ENCODE data around the gene MYEOV.
A peak's percentile ranks its signal among the peaks of the same experiment; 100 is the strongest.

The MYEOV gene

DNA sequence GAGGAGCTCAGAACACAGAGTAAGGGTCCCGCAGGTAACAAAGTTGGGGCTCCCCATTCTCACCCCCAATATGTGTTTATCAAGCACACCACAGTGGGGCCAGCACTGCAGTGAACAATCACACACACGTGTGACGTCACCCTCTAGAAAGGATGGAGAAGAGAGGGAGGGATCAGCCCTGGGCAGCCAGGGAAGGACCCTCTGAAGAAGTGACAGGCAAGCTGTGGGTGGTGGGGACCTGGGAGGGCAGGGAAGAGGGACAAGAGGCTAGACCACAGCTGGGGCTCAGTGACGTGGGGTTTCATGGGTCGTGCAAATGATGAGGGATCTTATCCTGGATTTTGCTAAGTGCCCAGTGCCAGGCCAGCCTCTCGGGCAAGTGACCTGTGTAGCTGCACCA lies 28.7 kb upstream of the MYEOV start:
- Histone ChIP-seq H3K36me3 (ENCODE audit: control insufficient read depth in 2 of 2, insufficient read depth in 2 of 2, low read length in 2 of 2) (no peaks in the 10 kb centered on the region), H3K4me1 (ENCODE audit: control insufficient read depth in 2 of 2, insufficient read depth in 2 of 2, low read length in 2 of 2) (no peaks in the 10 kb centered on the region), H3K4me3 (ENCODE audit: low read length in 2 of 2) (no peak overlapping the region)

DNA sequence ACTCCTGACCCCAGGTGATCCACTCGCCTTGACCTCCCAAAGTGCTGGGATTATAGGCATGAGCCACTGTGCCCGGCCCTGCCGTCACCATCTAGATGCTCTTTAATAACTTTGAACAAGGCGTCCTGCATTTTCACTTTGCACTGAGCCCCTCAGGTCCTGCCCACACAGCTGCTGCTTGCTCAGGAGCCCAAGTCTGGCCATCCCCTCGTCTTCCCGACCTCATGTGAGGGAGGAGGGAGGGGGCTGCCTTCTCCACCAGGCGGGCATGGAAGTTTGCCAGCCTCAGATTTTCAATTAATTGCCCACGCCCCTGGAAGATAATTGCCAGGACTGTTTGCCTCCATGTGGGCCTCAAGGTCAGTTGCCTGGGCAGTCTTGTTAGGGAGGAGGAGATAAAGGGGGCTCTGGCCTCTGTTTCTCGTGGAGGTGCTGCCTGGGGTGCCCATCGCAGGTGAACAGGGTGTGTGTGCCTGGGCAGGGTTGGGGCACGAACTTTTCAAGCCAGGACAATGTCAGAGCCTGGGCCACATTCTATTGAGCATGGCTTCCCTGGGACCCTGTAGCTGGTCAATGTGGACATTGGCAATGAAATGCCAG lies 27.9 kb upstream of the MYEOV start:
- H3K9me3 ChIP-seq (ENCODE audit: control insufficient read depth in 2 of 2, low read length in 2 of 2) = no peaks in the 10 kb centered on the region
- no peaks in the 10 kb centered on the region for H3K36me3 ChIP-seq (ENCODE audit: control insufficient read depth in 2 of 2, insufficient read depth in 2 of 2, low read length in 2 of 2)

More for the DNA sequence above, 28.7 kb upstream of the MYEOV start:
- H3K9ac ChIP-seq (ENCODE audit: low read depth in 1 of 2, low read length in 2 of 2) = no peak overlapping the region
- no peak overlapping the region for H3K27ac ChIP-seq (ENCODE audit: low read depth in 2 of 2, low read length in 2 of 2)
- no peaks in the 10 kb centered on the region for H3K9me3 ChIP-seq (ENCODE audit: control insufficient read depth in 2 of 2, low read length in 2 of 2)
- H3K27me3 ChIP-seq (ENCODE audit: control insufficient read depth in 2 of 2, insufficient read depth in 2 of 2, low read length in 2 of 2) = no peaks in the 10 kb centered on the region

DNA sequence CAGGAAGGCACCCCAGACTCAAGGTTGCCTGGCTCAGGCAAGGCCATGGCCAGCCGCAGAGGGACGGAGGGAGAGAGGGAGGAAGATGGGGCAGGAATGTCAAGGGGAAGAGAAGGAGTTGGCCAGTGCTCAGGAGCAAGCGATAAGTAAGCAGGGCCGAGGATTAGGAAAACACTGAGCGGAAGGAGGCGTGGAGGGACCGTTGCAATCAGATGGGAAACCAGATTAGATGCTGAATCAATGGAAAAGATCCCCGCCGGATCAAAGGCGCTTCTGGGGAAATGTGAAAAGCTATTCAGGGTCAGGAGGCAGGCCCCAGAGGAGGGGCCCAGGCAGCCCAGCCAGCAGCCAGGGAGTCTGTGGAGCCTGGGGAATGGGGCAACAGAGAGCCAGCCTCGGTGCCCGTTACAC lies 26.6 kb upstream of the MYEOV start:
- Histone ChIP-seq H3K4me3 (ENCODE audit: low read length in 2 of 2) (no peak overlapping the region), H3K9me3 (ENCODE audit: control insufficient read depth in 2 of 2, low read length in 2 of 2) (no peaks in the 10 kb centered on the region), H3K9ac (ENCODE audit: low read depth in 1 of 2, low read length in 2 of 2) (no peak overlapping the region), H3K27ac (ENCODE audit: low read depth in 2 of 2, low read length in 2 of 2) (no peak overlapping the region), H3K36me3 (ENCODE audit: control insufficient read depth in 2 of 2, insufficient read depth in 2 of 2, low read length in 2 of 2) (no peaks in the 10 kb centered on the region), H3K4me1 (ENCODE audit: control insufficient read depth in 2 of 2, insufficient read depth in 2 of 2, low read length in 2 of 2) (no peaks in the 10 kb centered on the region), H3K27me3 (ENCODE audit: control insufficient read depth in 2 of 2, insufficient read depth in 2 of 2, low read length in 2 of 2) (no peaks in the 10 kb centered on the region)

More for the DNA sequence above, 27.9 kb upstream of the MYEOV start:
- H3K27ac ChIP-seq (ENCODE audit: low read depth in 2 of 2, low read length in 2 of 2) = no peak overlapping the region
- H3K4me3 ChIP-seq (ENCODE audit: low read length in 2 of 2) = no peak overlapping the region
- no peaks in the 10 kb centered on the region for H3K27me3 ChIP-seq (ENCODE audit: control insufficient read depth in 2 of 2, insufficient read depth in 2 of 2, low read length in 2 of 2)
- no peaks in the 10 kb centered on the region for H3K4me1 ChIP-seq (ENCODE audit: control insufficient read depth in 2 of 2, insufficient read depth in 2 of 2, low read length in 2 of 2)
- H3K9ac ChIP-seq (ENCODE audit: low read depth in 1 of 2, low read length in 2 of 2) = no peak overlapping the region

DNA sequence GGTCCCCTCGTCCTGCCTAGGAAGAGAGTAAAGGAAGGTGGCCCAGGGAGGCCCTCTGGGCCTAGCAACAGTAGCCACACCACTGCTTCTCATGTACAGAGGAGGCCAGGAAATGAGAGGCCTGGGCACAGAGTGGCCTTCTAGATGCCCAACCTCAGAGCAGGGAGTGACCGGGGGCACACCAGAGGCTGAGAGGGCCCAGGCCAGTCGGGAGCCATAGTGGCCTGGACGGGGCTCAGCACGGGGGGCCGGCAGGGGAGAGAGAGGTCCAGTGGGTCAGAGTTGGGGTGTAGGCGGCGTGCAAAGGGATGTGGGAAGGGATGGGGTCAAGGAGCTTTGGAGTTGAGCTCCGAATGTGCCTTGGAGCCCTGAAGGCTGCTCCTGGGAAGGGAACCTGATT lies 25.0 kb upstream of the MYEOV start:
- Histone ChIP-seq H3K4me1 (ENCODE audit: control insufficient read depth in 2 of 2, insufficient read depth in 2 of 2, low read length in 2 of 2) (peaks cover 8 to 9% of the 10 kb centered on the region in 2 donors), H3K36me3 (ENCODE audit: control insufficient read depth in 2 of 2, insufficient read depth in 2 of 2, low read length in 2 of 2) (no peaks in the 10 kb centered on the region), H3K9me3 (ENCODE audit: control insufficient read depth in 2 of 2, low read length in 2 of 2) (no peaks in the 10 kb centered on the region), H3K4me3 (ENCODE audit: low read length in 2 of 2) (no peak overlapping the region), H3K9ac (ENCODE audit: low read depth in 1 of 2, low read length in 2 of 2) (no peak overlapping the region), H3K27ac (ENCODE audit: low read depth in 2 of 2, low read length in 2 of 2) (no peak overlapping the region), H3K27me3 (ENCODE audit: control insufficient read depth in 2 of 2, insufficient read depth in 2 of 2, low read length in 2 of 2) (no peaks in the 10 kb centered on the region)

DNA sequence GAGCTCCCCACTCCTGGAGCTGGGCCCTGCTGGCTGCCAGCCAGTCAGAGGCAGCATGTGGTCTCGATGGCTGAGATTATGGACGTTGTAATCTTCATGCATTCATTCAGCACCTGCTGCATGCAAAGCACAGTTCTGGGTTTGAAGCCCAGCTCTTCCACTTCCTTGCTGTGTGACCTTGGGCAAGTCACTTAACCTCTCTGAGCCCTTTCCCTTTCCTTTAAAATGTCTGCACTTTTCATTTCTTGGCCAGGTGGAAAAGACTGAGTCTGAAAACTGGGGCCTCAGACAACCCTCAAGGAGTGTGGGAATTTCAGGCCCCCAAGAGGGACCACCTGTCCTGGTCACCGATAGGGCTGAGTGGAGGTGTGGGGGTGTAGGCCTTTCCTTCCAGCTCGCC lies 24.6 kb upstream of the MYEOV start:
- Histone ChIP-seq H3K36me3 (ENCODE audit: control insufficient read depth in 2 of 2, insufficient read depth in 2 of 2, low read length in 2 of 2) (no peaks in the 10 kb centered on the region), H3K9ac (ENCODE audit: low read depth in 1 of 2, low read length in 2 of 2) (no peak overlapping the region), H3K4me3 (ENCODE audit: low read length in 2 of 2) (no peak overlapping the region), H3K27ac (ENCODE audit: low read depth in 2 of 2, low read length in 2 of 2) (no peak overlapping the region), H3K9me3 (ENCODE audit: control insufficient read depth in 2 of 2, low read length in 2 of 2) (no peaks in the 10 kb centered on the region), H3K4me1 (ENCODE audit: control insufficient read depth in 2 of 2, insufficient read depth in 2 of 2, low read length in 2 of 2) (peaks cover 12 to 14% of the 10 kb centered on the region in 2 donors), H3K27me3 (ENCODE audit: control insufficient read depth in 2 of 2, insufficient read depth in 2 of 2, low read length in 2 of 2) (no peaks in the 10 kb centered on the region)

DNA sequence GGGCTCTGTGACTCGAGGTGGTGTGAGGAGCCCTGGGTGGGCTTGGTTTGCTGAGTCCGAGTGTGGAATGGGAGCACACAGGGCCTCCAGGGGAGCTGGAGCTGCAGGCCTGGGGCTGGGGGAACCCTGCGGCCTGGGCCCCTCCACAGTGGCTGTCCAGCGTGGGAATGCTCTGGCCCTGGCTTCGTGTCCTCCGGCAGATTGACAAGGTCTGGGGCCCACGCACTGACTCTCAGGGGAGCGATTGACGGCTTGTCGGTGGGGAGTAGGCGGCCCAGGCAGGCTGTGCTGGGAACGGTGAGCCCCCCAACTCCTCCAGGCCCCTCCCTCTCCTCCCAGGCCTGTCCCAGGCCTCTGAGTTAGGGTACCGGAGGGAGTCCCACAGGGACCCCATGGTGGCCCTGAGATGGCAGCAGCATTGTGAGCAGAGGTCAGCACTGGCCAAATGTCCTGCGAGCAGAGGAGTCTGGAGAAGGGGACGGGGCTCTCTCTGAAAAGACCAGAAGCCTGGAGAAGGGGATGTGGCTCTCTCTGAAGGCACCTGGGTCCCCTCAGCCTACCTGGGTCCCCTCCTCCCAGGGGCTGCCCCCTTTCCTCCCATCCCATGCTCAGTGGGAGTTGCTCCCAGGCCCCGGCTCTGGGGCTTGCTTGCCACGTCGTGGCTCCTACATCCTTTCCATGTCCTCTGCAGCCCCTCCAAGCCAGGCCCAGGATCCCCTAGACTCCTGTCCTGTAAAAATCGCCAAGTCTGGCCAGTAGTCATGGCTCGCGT lies 23.8 kb upstream of the MYEOV start:
- no peaks in the 10 kb centered on the region for H3K36me3 ChIP-seq (ENCODE audit: control insufficient read depth in 2 of 2, insufficient read depth in 2 of 2, low read length in 2 of 2)
- H3K4me3 ChIP-seq (ENCODE audit: low read length in 2 of 2) = no peak overlapping the region
- H3K4me1 ChIP-seq (ENCODE audit: control insufficient read depth in 2 of 2, insufficient read depth in 2 of 2, low read length in 2 of 2) = peaks cover 13 to 20% of the 10 kb centered on the region in 2 donors
- no peak overlapping the region for H3K9ac ChIP-seq (ENCODE audit: low read depth in 1 of 2, low read length in 2 of 2)
- no peak overlapping the region for H3K27ac ChIP-seq (ENCODE audit: low read depth in 2 of 2, low read length in 2 of 2)
- H3K9me3 ChIP-seq (ENCODE audit: control insufficient read depth in 2 of 2, low read length in 2 of 2) = no peaks in the 10 kb centered on the region
- no peaks in the 10 kb centered on the region for H3K27me3 ChIP-seq (ENCODE audit: control insufficient read depth in 2 of 2, insufficient read depth in 2 of 2, low read length in 2 of 2)

DNA sequence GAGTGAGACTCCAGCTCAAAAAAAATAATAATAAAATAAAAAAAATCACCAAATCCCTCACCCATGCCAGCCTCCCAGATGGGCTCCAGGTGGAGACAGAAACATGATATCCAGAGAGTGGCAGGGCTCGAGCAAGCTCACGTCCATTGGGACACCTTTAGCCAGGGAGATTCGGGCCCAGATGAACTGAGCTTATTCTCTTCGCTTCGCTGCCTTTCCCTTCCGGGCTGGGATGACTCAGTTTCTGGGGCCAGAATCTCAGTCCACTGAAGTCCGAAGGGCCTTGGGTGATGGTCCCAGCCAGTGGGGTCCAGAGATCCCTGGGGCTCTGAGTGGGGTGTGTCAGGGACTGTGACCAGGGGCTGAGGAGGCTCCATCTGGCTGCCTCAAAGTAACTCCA lies 23.0 kb upstream of the MYEOV start:
- Histone ChIP-seq H3K9me3 (ENCODE audit: control insufficient read depth in 2 of 2, low read length in 2 of 2) (no peaks in the 10 kb centered on the region), H3K27ac (ENCODE audit: low read depth in 2 of 2, low read length in 2 of 2) (no peak overlapping the region)

DNA sequence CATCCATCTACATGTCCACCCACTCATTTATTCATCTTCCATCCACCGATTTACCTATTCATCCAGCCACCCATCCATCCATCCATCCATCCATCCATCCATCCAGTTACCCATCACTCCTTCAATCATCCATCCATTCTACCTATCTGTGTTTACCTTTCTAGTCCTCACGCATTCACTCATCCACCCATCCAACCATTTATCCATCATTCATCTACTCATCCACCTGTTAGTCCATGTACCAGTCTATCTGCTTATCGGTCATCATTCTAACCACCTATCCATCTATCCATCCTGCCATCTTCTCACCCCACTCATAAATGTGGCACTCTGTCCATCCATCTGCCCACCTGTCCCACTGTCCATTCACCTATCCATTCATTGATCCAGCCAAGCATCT lies 21.9 kb upstream of the MYEOV start:
- no peaks in the 10 kb centered on the region for H3K27me3 ChIP-seq (ENCODE audit: control insufficient read depth in 2 of 2, insufficient read depth in 2 of 2, low read length in 2 of 2)
- H3K4me3 ChIP-seq (ENCODE audit: low read length in 2 of 2) = no peak overlapping the region
- H3K9me3 ChIP-seq (ENCODE audit: control insufficient read depth in 2 of 2, low read length in 2 of 2) = no peaks in the 10 kb centered on the region
- H3K27ac ChIP-seq (ENCODE audit: low read depth in 2 of 2, low read length in 2 of 2) = no peak overlapping the region
- peaks cover 15 to 36% of the 10 kb centered on the region in 2 donors for H3K4me1 ChIP-seq (ENCODE audit: control insufficient read depth in 2 of 2, insufficient read depth in 2 of 2, low read length in 2 of 2)
- H3K36me3 ChIP-seq (ENCODE audit: control insufficient read depth in 2 of 2, insufficient read depth in 2 of 2, low read length in 2 of 2) = no peaks in the 10 kb centered on the region
- H3K9ac ChIP-seq (ENCODE audit: low read depth in 1 of 2, low read length in 2 of 2) = no peak overlapping the region

More for the DNA sequence above, 23.0 kb upstream of the MYEOV start:
- Histone ChIP-seq H3K27me3 (ENCODE audit: control insufficient read depth in 2 of 2, insufficient read depth in 2 of 2, low read length in 2 of 2) (no peaks in the 10 kb centered on the region), H3K36me3 (ENCODE audit: control insufficient read depth in 2 of 2, insufficient read depth in 2 of 2, low read length in 2 of 2) (no peaks in the 10 kb centered on the region), H3K9ac (ENCODE audit: low read depth in 1 of 2, low read length in 2 of 2) (no peak overlapping the region), H3K4me1 (ENCODE audit: control insufficient read depth in 2 of 2, insufficient read depth in 2 of 2, low read length in 2 of 2) (peaks cover 15 to 28% of the 10 kb centered on the region in 2 donors), H3K4me3 (ENCODE audit: low read length in 2 of 2) (no peak overlapping the region)

DNA sequence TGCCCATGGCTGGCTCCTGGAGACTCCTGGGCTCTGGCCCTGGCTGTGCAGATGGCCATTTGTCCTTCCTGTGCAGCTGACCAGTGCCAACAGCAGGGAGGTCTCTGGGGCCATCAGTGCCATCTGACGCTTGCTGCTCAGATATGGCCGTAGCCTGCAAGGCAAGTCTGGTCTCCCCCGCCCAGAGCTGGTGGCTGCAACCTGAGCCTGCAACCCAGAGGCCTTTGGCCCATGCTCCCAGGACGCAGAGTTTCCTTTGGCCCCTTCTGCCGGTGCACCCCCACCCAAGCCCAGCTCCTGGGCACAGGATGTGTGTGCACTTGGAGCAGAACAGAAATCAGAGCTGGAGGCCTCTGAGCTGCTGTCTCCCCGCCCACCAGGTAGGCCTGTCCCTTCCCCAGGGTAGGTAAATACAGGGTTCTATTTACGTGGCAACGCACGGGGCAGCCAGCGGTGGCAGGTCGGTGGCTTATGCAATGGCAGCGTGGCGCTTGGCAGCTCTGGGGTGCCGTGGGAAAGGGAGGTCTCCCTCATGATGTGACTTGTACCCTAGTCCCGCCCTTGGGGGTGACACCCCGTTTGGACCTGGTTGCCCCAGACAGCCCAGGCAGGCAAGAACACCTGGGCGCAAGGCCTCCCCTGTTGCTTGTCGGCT lies 21.0 kb upstream of the MYEOV start:
- no peaks in the 10 kb centered on the region for H3K9me3 ChIP-seq (ENCODE audit: control insufficient read depth in 2 of 2, low read length in 2 of 2)
- H3K4me1 ChIP-seq (ENCODE audit: control insufficient read depth in 2 of 2, insufficient read depth in 2 of 2, low read length in 2 of 2) = peaks cover 23 to 45% of the 10 kb centered on the region in 2 donors
- H3K36me3 ChIP-seq (ENCODE audit: control insufficient read depth in 2 of 2, insufficient read depth in 2 of 2, low read length in 2 of 2) = no peaks in the 10 kb centered on the region
- H3K27me3 ChIP-seq (ENCODE audit: control insufficient read depth in 2 of 2, insufficient read depth in 2 of 2, low read length in 2 of 2) = no peaks in the 10 kb centered on the region
- H3K27ac ChIP-seq (ENCODE audit: low read depth in 2 of 2, low read length in 2 of 2) = no peak overlapping the region
- no peak overlapping the region for H3K9ac ChIP-seq (ENCODE audit: low read depth in 1 of 2, low read length in 2 of 2)
- H3K4me3 ChIP-seq (ENCODE audit: low read length in 2 of 2) = no peak overlapping the region

DNA sequence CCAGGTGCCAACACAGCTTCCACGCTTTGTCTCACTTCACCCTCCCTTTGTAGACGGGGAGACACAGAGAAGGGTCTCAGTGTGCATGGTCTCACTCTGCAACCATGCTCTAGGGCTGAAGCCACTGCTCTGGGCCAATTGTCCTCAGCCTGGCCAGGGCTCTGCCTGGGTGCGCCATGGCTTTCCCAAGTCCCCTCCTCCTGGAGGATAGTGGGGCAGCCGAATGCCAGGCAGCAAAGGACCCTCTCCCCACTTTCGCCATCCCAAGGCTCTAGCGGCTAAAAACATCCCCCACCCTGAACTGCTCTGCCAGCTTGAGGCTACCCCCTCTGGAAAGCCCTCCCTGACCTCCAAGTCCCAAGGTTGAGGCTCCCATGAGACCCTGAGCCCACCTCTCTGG lies 20.4 kb upstream of the MYEOV start:
- Histone ChIP-seq H3K4me3 (ENCODE audit: low read length in 2 of 2) (no peak overlapping the region), H3K36me3 (ENCODE audit: control insufficient read depth in 2 of 2, insufficient read depth in 2 of 2, low read length in 2 of 2) (no peaks in the 10 kb centered on the region), H3K9ac (ENCODE audit: low read depth in 1 of 2, low read length in 2 of 2) (no peak overlapping the region), H3K4me1 (ENCODE audit: control insufficient read depth in 2 of 2, insufficient read depth in 2 of 2, low read length in 2 of 2) (peaks cover 28 to 51% of the 10 kb centered on the region in 2 donors), H3K27me3 (ENCODE audit: control insufficient read depth in 2 of 2, insufficient read depth in 2 of 2, low read length in 2 of 2) (no peaks in the 10 kb centered on the region), H3K27ac (ENCODE audit: low read depth in 2 of 2, low read length in 2 of 2) (peak overlapping the region; percentile 82 to 91), H3K9me3 (ENCODE audit: control insufficient read depth in 2 of 2, low read length in 2 of 2) (no peaks in the 10 kb centered on the region)

Data from mucosa of rectum (tissue), 2 donors.